ENCODE results near the gene DCUN1D3. TPM values are rescaled to one million over a fixed set of nuclear protein-coding genes. Genes with fewer than 3 reads are reported as not detected.

The DCUN1D3 gene
- total and polyA plus RNA-seq, 2 experiments from 2014 or later: 8.5 to 13.7 TPM

DNA sequence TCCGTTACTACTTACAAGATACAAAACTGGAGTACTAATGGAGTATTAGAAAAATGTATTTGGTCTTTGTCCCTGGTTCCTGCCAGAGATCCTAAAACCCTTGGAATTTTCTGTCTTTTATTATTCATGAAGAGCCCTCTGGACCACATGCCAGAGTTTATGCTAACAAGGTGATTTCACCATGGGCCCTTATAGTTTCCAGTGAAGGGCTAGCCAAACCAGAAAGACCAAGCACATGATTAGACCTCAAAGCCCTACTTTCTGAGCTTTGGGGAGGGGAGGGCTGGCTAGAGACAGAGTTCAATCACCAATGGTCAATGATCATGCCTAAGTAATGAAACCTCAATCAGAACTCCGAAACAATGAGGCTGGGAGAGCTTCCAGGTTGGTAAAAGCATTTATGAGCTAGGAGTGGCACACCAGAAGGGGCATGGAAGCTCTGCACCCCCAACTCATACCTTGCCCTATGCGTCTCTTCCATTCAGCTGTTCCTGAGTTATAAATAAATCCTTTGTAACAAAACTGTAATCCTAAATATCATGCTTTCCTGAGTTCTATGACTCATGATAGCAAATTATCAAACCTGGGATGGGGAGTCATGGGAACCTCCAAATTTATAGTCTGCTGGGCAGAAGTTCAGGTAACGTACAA, 10.4 kb downstream of the DCUN1D3 start (continued):
- TF ChIP-seq, protein P1, sequence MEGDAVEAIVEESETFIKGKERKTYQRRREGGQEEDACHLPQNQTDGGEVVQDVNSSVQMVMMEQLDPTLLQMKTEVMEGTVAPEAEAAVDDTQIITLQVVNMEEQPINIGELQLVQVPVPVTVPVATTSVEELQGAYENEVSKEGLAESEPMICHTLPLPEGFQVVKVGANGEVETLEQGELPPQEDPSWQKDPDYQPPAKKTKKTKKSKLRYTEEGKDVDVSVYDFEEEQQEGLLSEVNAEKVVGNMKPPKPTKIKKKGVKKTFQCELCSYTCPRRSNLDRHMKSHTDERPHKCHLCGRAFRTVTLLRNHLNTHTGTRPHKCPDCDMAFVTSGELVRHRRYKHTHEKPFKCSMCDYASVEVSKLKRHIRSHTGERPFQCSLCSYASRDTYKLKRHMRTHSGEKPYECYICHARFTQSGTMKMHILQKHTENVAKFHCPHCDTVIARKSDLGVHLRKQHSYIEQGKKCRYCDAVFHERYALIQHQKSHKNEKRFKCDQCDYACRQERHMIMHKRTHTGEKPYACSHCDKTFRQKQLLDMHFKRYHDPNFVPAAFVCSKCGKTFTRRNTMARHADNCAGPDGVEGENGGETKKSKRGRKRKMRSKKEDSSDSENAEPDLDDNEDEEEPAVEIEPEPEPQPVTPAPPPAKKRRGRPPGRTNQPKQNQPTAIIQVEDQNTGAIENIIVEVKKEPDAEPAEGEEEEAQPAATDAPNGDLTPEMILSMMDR (conservative IDR thresholded peaks at IDR 0.05; ENCODE audit: low read depth in 2 of 2): no peak
- TF ChIP-seq, protein P2, sequence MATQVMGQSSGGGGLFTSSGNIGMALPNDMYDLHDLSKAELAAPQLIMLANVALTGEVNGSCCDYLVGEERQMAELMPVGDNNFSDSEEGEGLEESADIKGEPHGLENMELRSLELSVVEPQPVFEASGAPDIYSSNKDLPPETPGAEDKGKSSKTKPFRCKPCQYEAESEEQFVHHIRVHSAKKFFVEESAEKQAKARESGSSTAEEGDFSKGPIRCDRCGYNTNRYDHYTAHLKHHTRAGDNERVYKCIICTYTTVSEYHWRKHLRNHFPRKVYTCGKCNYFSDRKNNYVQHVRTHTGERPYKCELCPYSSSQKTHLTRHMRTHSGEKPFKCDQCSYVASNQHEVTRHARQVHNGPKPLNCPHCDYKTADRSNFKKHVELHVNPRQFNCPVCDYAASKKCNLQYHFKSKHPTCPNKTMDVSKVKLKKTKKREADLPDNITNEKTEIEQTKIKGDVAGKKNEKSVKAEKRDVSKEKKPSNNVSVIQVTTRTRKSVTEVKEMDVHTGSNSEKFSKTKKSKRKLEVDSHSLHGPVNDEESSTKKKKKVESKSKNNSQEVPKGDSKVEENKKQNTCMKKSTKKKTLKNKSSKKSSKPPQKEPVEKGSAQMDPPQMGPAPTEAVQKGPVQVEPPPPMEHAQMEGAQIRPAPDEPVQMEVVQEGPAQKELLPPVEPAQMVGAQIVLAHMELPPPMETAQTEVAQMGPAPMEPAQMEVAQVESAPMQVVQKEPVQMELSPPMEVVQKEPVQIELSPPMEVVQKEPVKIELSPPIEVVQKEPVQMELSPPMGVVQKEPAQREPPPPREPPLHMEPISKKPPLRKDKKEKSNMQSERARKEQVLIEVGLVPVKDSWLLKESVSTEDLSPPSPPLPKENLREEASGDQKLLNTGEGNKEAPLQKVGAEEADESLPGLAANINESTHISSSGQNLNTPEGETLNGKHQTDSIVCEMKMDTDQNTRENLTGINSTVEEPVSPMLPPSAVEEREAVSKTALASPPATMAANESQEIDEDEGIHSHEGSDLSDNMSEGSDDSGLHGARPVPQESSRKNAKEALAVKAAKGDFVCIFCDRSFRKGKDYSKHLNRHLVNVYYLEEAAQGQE (IDR thresholded peaks at IDR 0.05; ENCODE audit: unreplicated experiment): no peak
- no peak for TF ChIP-seq STAT1 (IDR thresholded peaks at IDR 0.05; ENCODE audit: unreplicated experiment)
- TF ChIP-seq NANOG (IDR thresholded peaks at IDR 0.05; ENCODE audit: borderline replicate concordance): no peak
- no peak for TF ChIP-seq CREB1 (CRISPR knock-in tag; IDR thresholded peaks at IDR 0.05; ENCODE audit: low read depth)

DNA sequence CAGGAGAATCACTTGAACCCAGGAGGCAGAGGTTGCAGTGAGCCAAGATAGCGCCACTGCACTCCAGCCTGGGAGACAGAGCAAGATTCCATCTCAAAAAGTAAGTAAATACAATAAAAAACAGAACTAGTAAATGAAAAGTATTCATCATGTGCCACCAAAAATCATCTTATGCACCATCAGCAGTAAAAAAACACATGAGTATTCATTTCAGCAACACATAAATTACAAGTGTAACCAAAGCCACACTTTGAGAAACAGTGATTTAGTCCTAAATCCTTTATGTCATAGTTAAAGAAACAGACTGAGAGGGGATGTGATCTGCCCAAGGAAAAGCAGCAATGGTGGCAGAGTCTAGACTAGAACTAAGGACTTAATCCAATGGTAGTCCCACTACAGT, 13.0 kb downstream of the DCUN1D3 start:
- H3K27ac Mint-ChIP-seq: no peak overlapping the region
- Histone ChIP-seq H3K4me3 (no peak overlapping the region), H3K4me1 (ENCODE audit: insufficient read depth) (peaks cover 14% of the 10 kb centered on the region), H3K79me2 (replicated peaks; ENCODE audit: insufficient read depth) (peaks cover 93% of the 10 kb centered on the region), H4K20me1 (replicated peaks; ENCODE audit: insufficient read depth) (no peaks in the 10 kb centered on the region), H3K9me2 (ENCODE audit: insufficient read depth) (no peaks in the 10 kb centered on the region), H3K27ac (ENCODE audit: low read depth) (no peak overlapping the region), H2AFZ (no peak overlapping the region), H3K4me2 (no peak overlapping the region), H3K36me3 (ENCODE audit: insufficient read depth) (peaks cover 3% of the 10 kb centered on the region; the same call in 1 of the 2 replicates), H3F3A (replicated peaks; ENCODE audit: low read depth) (no peaks in the 10 kb centered on the region), H3K27me3 (ENCODE audit: insufficient read depth) (no peaks in the 10 kb centered on the region)
- H3K9me3 Mint-ChIP-seq: no peaks in the 10 kb centered on the region
- ATAC-seq: no peak
- H3K27me3 Mint-ChIP-seq (ENCODE audit: insufficient read depth, low read depth, poor library complexity): peaks cover 2% of the 10 kb centered on the region
- peaks cover 8% of the 10 kb centered on the region; the same call in 2 of the 3 replicates for H3K36me3 Mint-ChIP-seq (ENCODE audit: low read depth)
- DNase-seq (ENCODE audit: low spot score): no peak
- H3K4me1 Mint-ChIP-seq: peaks cover 16% of the 10 kb centered on the region
- no peak overlapping the region for H3K4me3 Mint-ChIP-seq
- TF ChIP-seq, protein P3, sequence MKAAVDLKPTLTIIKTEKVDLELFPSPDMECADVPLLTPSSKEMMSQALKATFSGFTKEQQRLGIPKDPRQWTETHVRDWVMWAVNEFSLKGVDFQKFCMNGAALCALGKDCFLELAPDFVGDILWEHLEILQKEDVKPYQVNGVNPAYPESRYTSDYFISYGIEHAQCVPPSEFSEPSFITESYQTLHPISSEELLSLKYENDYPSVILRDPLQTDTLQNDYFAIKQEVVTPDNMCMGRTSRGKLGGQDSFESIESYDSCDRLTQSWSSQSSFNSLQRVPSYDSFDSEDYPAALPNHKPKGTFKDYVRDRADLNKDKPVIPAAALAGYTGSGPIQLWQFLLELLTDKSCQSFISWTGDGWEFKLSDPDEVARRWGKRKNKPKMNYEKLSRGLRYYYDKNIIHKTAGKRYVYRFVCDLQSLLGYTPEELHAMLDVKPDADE (IDR thresholded peaks at IDR 0.05): no peak
- TF ChIP-seq EZH2phosphoT487 (IDR thresholded peaks at IDR 0.05; ENCODE audit: unreplicated experiment): no peak
- TF ChIP-seq, protein P1 (conservative IDR thresholded peaks at IDR 0.05; ENCODE audit: low read depth in 2 of 2): no peak
- TF ChIP-seq NANOG (IDR thresholded peaks at IDR 0.05; ENCODE audit: borderline replicate concordance): no peak
- no peak for TF ChIP-seq EZH2 (IDR thresholded peaks at IDR 0.05; ENCODE audit: low read depth, unreplicated experiment)
- TF ChIP-seq, protein P2 (IDR thresholded peaks at IDR 0.05; ENCODE audit: unreplicated experiment): no peak
- no peak for TF ChIP-seq ZNF114 (CRISPR knock-in tag; IDR thresholded peaks at IDR 0.05)
- no peak for TF ChIP-seq CREB1 (CRISPR knock-in tag; IDR thresholded peaks at IDR 0.05; ENCODE audit: low read depth)
- no peak for TF ChIP-seq STAT1 (IDR thresholded peaks at IDR 0.05; ENCODE audit: unreplicated experiment)
- TF ChIP-seq POLR2AphosphoS5 (IDR thresholded peaks at IDR 0.05; ENCODE audit: low read depth): no peak
